IPS-18c (cell line): ENCODE results near the gene PSMB9.
"Not testable (repeated sequence)": the region's sequence is repeated elsewhere in the genome, so short reads cannot be mapped to it uniquely, and the experiment has no call there.

Experiments used
- H3K4me3 ChIP-seq: 2 replicates; pipeline ENCODE4 v1.7.0; 2013; ENCODE audit warnings: low read depth, mild to moderate bottlenecking, low read length, moderate library complexity; ENCODE audit not compliant: insufficient read depth
- H3K9me3 ChIP-seq: one replicate; pipeline ENCODE4 v1.6.1; 2013; ENCODE audit warnings: mild to moderate bottlenecking, low read length, moderate library complexity; ENCODE audit not compliant: control insufficient read depth, insufficient read depth

Gene PSMB9

DNA sequence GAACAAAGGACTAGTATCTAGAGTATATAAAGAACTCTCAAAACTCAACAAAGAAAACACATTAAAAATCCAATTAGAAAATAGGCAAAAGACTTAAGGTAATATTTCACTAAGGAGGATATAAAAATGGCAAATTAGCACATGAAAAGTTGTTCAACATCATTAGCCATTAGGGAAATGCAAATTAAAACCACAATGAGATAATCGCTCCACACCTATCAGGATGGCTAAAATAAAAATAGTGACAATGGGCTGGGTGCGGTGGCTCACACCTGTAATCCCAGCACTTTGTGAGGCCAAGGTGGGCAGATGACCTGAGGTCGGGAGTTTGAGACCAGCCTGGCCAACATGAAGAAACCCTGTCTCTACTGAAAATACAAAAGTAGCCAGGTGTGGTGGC lies 27.0 kb downstream of the PSMB9 start:
- H3K4me3 ChIP-seq, H3K9me3 ChIP-seq: not testable (repeated sequence)

DNA sequence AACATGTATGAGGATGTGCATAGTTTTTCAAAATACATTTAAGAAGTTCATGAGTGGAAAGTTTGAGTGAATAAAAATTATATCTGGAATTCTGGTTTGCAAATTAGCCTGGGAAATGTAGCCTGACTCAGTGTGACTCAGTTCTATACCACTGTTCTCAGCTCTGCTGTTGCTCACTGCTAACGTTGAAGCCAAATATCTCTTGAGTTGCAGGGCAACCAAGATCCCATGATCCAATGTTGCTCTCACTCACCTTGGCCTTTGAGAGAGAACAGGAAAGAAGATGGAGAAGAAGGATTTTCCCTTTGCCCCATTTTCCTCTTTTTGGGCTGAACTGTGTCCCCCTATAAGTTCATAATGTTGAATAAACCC lies 28.9 kb downstream of the PSMB9 start:
- Histone ChIP-seq H3K4me3 (no peak overlapping the region), H3K9me3 (no peaks in the 10 kb centered on the region)

DNA sequence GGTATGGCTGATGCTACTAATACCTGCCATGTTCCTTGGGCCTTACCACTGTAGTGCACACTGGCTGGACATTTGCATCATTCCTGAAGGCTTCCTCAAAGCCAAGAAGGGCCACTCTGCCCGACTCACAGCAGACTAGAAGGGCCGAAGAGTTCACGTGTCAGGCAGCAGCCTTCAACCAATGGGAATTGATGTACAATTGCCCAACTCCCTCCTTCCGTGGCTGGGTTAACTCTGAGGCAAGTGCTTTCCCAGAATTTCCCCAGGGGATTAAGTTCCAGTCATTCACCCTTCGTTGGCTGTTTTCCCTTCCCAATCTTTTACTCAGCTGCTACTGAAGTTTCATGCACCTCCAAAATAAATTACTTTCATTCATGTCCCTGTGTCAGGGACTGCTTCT lies 29.8 kb downstream of the PSMB9 start:
- H3K4me3 ChIP-seq = no peak overlapping the region
- no peaks in the 10 kb centered on the region for H3K9me3 ChIP-seq

DNA sequence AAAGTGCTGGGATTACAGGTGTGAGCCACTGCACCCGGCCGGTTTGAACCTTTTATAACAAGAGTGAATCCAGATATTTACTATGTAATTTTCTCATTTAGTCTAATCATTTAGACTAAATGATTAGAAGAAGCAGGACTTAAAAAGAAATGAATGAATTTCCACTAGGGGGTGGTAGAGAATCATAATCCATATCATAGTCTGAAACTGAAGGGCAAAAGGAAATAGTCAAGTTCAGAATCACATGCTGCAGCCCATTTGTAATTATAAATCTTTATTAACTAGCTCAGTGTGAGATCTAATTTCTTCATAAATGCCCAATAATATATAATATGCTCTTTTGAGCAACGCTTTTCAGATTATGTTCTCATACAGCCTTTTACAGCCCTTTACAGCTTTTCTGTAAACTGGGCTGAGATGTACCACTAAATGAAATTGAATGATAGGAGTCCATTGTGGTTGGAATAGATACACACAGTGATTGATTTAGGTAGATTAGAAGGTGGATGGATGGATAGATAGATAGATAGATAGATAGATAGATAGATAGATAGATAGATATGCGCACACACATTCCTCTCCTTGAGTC lies 31.8 kb downstream of the PSMB9 start:
- H3K4me3 ChIP-seq = no peak overlapping the region
- no peaks in the 10 kb centered on the region for H3K9me3 ChIP-seq

DNA sequence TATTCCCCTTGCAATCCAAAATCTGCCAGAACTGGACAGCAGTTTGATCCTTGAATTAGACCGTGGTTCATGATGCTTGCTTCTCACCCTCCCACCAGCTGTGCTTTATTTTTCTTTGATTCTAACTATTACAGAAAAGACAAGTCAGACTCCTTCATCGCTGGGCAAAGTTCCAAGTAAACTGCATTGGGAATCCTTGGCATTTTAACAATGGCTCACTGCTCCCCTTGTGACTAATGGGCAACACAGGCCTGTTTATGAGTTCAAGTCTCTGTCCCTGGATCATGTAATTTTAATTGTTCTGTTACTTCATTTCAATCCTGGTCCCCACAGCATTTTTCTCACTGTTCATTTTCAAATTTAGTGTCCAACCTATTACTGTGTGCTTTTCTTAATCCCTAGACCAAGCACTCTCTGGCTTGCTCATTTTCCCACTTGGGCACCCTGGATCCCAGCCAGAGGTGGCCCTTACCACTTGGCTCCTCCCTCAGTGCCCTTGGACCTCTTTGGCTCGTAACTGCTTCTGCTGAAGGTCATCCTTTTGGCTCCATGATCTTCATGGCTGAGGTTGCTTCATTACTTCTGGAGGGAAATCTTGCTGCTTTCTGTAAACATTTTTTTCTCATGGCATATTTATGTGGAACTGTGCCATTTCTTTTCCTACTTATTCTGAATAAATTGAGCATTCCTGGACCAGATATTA lies 32.8 kb downstream of the PSMB9 start:
- Histone ChIP-seq H3K9me3 (no peaks in the 10 kb centered on the region), H3K4me3 (no peak overlapping the region)

DNA sequence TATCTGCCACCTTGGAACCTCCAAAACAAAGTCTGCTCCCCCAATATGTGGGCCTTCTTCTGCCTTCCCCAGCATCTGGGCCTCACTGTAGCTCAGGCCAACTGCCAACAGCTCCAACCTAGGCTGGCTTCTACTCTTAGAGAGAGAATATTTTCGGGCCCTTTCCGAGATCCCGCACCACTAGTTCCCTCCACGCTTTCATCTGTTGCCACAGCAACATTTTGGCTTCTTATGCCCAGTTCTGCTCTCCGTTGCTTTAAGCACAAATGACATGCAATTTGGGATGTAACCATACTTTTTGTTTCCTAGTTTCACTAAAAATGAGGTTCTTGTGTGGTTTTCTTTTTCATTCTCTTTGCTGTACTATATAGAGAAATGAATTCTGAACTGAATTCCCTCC lies 33.6 kb downstream of the PSMB9 start:
- no peak overlapping the region for H3K4me3 ChIP-seq
- no peaks in the 10 kb centered on the region for H3K9me3 ChIP-seq

DNA sequence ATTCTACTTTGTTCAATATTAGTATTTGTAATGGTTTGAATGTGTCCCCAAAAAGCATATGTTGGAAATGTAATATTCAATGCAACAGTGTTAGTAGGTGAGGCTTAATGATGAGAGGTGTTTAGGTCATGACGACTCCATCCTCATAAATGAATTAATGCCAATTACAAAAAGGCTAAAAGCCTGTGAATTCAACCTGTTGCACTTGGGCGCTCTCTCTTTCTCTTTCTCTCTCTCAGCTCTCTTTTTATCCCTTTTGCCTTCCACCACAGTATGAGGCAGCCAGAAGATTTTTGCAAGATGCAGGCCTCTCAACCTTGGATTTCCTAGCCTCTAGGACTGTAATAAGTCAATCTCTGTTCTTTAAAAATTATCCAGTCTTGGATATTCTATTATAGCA lies 34.6 kb downstream of the PSMB9 start:
- Histone ChIP-seq H3K4me3 (no peak overlapping the region), H3K9me3 (no peaks in the 10 kb centered on the region)

DNA sequence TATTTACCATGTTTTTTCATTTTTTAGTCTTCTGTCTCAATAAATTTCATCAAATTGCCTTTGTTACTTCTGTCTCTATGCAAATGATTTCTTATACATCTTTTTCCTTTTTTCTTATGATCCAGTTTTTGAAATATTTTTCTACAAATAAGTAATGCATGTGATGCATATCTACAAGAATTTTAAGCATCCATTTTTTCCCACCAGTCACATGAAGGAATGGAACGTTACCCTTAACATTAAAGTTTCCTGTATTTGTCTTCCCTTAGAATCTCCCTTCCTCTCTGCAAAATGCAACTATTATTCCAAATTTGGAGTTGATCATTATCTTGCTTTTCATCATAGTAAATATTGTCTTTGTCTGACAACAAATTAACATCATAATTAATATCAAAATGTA lies 35.5 kb downstream of the PSMB9 start:
- Histone ChIP-seq H3K4me3 (no peak overlapping the region), H3K9me3 (no peaks in the 10 kb centered on the region)

DNA sequence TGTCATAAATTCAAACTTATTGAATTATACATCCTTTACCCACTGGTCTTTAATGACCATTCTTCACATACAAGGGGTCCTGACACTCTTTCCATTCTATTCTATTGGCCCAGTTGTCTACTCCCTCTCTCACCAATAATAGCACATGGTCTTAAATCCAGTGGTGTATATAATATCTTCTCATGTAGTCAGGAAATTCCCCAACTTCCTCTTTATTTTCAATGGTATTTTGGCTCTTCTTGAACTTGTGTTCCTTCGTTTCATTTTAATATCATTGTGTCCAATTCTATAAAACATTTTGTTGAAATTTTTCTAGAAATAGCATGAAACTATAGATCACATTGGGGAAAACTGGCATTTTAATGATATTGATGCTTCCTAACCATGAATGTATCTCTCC lies 36.8 kb downstream of the PSMB9 start:
- H3K9me3 ChIP-seq = no peaks in the 10 kb centered on the region
- H3K4me3 ChIP-seq = no peak overlapping the region

DNA sequence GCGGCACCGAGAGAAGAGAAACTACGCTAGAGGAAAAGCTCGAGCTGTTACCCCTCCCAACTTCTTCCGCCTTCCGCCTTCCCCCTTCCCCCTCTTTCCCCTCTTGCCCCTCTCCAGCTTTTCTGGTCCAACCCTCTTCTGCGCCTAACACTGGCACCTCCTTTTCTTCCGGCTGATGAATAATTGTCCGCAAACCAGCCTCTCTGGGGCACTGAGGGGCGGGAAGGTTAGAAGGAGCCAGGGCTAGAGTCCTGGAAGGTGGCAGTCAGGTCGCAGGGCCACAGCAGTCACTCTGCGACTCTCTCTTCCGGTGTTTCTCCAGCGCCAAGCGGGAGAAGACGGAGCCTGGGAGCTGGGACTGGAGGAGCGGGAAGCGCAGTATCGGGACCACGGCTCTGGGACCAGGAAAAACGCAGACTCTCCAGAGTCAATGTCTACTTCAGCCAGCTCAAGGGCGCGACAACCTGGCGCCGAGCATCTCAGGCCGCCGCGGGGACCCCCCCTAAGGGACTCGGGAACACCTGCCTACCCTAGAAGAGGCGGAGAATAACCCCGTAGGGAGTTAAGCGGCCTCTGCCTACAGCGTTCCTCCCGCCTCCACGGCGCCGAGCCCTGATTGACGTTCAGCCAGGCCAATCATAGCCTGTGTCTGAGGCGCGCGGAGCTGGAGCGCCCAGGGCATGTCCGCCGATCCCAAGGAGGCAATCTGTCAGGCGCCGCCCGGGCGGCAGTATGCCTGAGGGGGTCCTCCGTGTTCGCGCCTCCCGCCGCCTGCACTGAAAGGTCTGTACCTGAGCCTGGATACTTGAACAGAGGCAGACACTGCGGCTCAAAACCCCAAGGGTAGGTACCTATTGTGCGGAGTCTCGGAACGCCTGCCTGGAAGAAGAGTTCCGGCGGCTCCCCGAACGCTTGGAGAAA lies 40.4 kb downstream of the PSMB9 start:
- Histone ChIP-seq H3K4me3 (peak overlapping the region; percentile 97), H3K9me3 (no peaks in the 10 kb centered on the region)

DNA sequence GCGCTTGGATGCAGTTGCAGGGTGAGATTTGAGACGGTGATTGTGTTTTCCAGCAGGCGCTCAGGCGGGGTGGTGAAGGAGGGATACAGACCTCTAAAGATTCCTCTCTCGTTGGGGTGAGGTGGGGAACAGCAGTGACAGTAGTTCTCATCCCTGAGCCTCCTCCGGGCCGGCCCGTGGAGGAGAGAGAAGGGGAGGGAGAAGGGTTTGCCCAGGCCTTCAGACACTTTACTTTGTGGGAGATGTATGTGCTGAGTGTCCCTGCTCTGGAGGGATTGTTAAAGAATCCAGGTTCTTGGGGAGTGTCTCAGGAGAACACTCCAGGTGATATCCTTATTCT lies 41.0 kb downstream of the PSMB9 start:
- Histone ChIP-seq H3K9me3 (no peaks in the 10 kb centered on the region), H3K4me3 (peak overlapping the region; percentile 97)

DNA sequence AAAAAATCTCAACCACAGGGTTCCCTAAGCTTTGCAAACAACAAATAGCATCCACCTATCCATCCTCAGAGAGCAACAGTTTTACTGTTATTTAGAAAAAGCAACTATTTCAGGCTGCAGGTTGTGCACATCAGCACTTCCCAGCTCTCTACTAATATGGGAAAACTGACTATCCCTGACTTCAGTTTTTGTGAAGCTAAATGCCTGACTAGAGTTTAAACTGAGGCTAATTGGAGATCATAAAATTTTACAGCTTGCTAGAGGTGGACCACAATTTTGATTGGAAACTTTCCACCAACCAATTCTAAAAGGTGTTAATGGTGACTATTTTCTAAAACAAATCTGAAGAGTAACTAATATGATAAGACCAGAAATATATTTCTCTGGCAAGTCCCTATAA lies 50.0 kb downstream of the PSMB9 start:
- H3K9me3 ChIP-seq = no peaks in the 10 kb centered on the region
- H3K4me3 ChIP-seq = no peak overlapping the region

DNA sequence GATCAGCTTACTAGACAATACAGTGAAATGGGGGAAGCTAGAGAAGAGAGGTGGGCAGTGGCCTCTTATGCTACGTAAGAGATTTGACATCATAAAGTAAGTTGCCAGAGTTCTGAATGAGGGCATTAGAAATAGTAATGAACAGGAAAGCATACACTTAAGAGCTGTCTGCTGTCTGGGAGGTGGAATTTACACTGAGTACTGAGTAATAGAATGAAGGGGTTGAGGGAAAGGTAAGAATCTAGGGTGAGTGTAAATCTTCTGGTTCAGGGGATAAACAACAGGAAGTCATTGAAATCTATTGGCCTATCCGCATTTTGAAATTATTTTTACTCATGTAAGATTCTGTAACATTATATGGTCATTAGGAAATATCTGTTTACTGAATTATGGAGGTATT lies 51.1 kb downstream of the PSMB9 start:
- H3K4me3 ChIP-seq = no peak overlapping the region
- no peaks in the 10 kb centered on the region for H3K9me3 ChIP-seq

DNA sequence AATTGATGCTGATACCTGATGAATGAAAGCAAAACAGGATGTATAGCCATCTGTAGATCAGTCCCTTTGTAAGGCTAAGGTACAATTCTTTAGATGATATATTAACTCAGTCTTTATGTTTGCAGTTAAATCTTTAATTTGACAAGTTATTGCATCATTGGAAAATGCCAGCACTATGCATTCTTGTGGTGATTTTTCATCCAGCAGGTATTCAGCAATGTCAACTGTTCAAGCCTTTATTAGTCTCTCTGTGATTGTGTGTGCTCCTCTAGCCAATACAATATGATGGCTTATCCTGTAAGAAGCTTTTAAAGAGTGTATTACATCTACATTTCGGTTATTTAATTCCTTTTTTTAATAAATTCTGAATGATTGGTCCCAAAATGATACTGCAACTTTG lies 52.5 kb downstream of the PSMB9 start:
- Histone ChIP-seq H3K4me3 (no peak overlapping the region), H3K9me3 (no peaks in the 10 kb centered on the region)

DNA sequence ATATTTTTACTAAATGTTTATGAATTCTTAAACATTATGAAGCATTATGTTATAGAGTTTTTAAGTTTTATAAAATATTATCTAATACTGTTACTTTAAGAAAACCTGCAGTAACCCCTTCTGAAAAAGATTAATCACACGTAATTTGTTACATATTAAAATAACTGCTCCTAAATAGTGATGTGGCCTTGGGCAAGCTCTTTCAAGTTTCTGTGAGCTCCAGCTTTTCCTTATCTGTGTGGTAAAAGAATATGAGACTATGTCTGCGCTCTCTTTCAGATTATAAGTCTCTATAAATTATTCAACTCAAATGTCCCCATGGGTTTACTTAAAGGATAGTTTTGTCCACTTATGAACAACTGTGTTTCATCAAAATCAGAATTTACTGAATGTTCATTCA lies 54.9 kb downstream of the PSMB9 start:
- Histone ChIP-seq H3K9me3 (no peaks in the 10 kb centered on the region), H3K4me3 (no peak overlapping the region)
